HepG2 (cell line): Measurements from ENCODE around the gene MRPL14. TPM values are rescaled to one million over a fixed set of nuclear protein-coding genes. Genes with fewer than 3 reads are reported as not detected.
A peak's percentile ranks its signal among the peaks of the same experiment; 100 is the strongest.

Source experiments
- ATF4 ChIP-seq, 2 experiments: fragments of 450-650 bp in 1 of 2; sonication (generic) in 1 of 2; formaldehyde crosslinking; IDR thresholded peaks; 2 replicates each; pipeline versions ENCODE4 v1.5.0 to v1.8.0; 2020 to 2022; ENCODE audit warnings: mild to moderate bottlenecking in 1 of 2, missing genetic modification reagents in 1 of 2
- HNF4G ChIP-seq, 2 experiments: sonication (generic) in 1 of 2; formaldehyde crosslinking in 1 of 2; IDR thresholded peaks; 2 replicates each; pipeline versions ENCODE4 v1.4.0 to v1.6.1; 2011 to 2020; ENCODE audit warnings: borderline replicate concordance in 2 of 2, low read depth in 2 of 2, mild to moderate bottlenecking in 2 of 2, low read length in 1 of 2, missing genetic modification reagents in 1 of 2, moderate library complexity in 1 of 2
- HNRNPL ChIP-seq: fragments of 200-400 bp; formaldehyde crosslinking; IDR thresholded peaks from 2 replicates; pipeline ENCODE4 v1.6.1; 2017; ENCODE audit warnings: mild to moderate bottlenecking, low read depth, low read length
- ISL2 ChIP-seq: sonication (generic); formaldehyde crosslinking; IDR thresholded peaks from 2 replicates; pipeline ENCODE4 v1.5.0; 2020; ENCODE audit warnings: missing genetic modification reagents
- KDM5B ChIP-seq: sonication (generic); formaldehyde crosslinking; IDR thresholded peaks from 2 replicates; pipeline ENCODE4 v1.4.0; 2020; ENCODE audit warnings: missing genetic modification reagents, mild to moderate bottlenecking, borderline replicate concordance
- MAX ChIP-seq: IDR thresholded peaks from 2 replicates; pipeline ENCODE4 v1.6.1; 2012; ENCODE audit warnings: inconsistent platforms
- SALL1 ChIP-seq: sonication (generic); formaldehyde crosslinking; IDR thresholded peaks from 2 replicates; pipeline ENCODE4 v1.8.0; 2022; ENCODE audit warnings: mild to moderate bottlenecking, missing genetic modification reagents
- TBL1XR1 ChIP-seq: fragments of 150-350 bp; IDR thresholded peaks from 2 replicates; pipeline ENCODE4 v1.6.1; 2014; ENCODE audit warnings: borderline replicate concordance, low read length; ENCODE audit not compliant: partially characterized antibody
- THYN1 ChIP-seq: sonication (generic); formaldehyde crosslinking; IDR thresholded peaks from 2 replicates; pipeline ENCODE4 v1.8.1; 2023; ENCODE audit warnings: low read depth, mild to moderate bottlenecking, moderate library complexity, missing genetic modification reagents, borderline replicate concordance
- TOPORS ChIP-seq: sonication (generic); formaldehyde crosslinking; IDR thresholded peaks from 2 replicates; pipeline ENCODE4 v1.8.0; 2023; ENCODE audit warnings: mild to moderate bottlenecking, missing genetic modification reagents
- ZBTB1 ChIP-seq: sonication (generic); formaldehyde crosslinking; IDR thresholded peaks from 2 replicates; pipeline ENCODE4 v1.4.0; 2020; ENCODE audit warnings: missing genetic modification reagents, borderline replicate concordance
- ZNF101 ChIP-seq: sonication (generic); formaldehyde crosslinking; IDR thresholded peaks from 2 replicates; pipeline ENCODE4 v1.4.0; 2020; ENCODE audit warnings: mild to moderate bottlenecking, low read depth, missing genetic modification reagents, borderline replicate concordance
- ZNF382 ChIP-seq: sonication (generic); formaldehyde crosslinking; IDR thresholded peaks from 2 replicates; pipeline ENCODE4 v1.5.0; 2020; ENCODE audit warnings: missing genetic modification reagents, mild to moderate bottlenecking, borderline replicate concordance
- ZNF383 ChIP-seq: sonication (generic); formaldehyde crosslinking; IDR thresholded peaks from 2 replicates; pipeline ENCODE4 v1.4.0; 2020; ENCODE audit warnings: missing genetic modification reagents, mild to moderate bottlenecking, borderline replicate concordance
- polyA plus RNA-seq, 8 experiments: library from polyadenylated mRNA; depleted of rRNA in 3 of 8; stranded (reverse) in 7 of 8; unstranded in 1 of 8; fragments of >200 nt; fragmentation: Illumina TruSeq in 4 of 8; extraction: Trizol in 4 of 8; gene quantifications; 2 replicates each; pipeline versions ENCODE4 v1.2.1 to v1.2.3, GENCODE V29; 2011 to 2016; ENCODE audit warnings: low read depth in 4 of 8, missing spikeins in 1 of 8, mixed read lengths in 1 of 8; ENCODE audit not compliant: insufficient read depth in 1 of 8
- total RNA-seq, 5 experiments: library from RNA; depleted of rRNA; stranded (reverse); fragments of >200 nt; fragmentation: Illumina TruSeq; extraction: Trizol; gene quantifications; 2 replicates each; pipeline ENCODE4 v1.2.3, GENCODE V29; 2016; ENCODE audit warnings: low read depth in 1 of 5
- TF ChIP-seq, protein P1 (sequence below): sonication (generic); formaldehyde crosslinking; IDR thresholded peaks from 2 replicates; pipeline ENCODE4 v1.5.0; 2020; ENCODE audit warnings: mild to moderate bottlenecking, missing genetic modification reagents, moderate library complexity
- TF ChIP-seq, protein P2 (sequence below), 2 experiments: sonication (generic) in 1 of 2; formaldehyde crosslinking in 1 of 2; IDR thresholded peaks; 2 replicates each; pipeline versions ENCODE4 v1.6.1 to v1.9.0; 2014 to 2022; ENCODE audit warnings: antibody characterized with exemption in 1 of 2, borderline replicate concordance in 1 of 2, inconsistent platforms in 1 of 2, low read depth in 1 of 2, missing genetic modification reagents in 1 of 2

MRPL14 gene
- total and polyA plus RNA-seq, 2 of the 13 experiments (the other 11 are each of a cell fraction or from before 2014, with no cell fraction given): 157 to 178 TPM

GRCh38 chr6:44128020-44128917 lies 1.0 kb upstream of the MRPL14 start (continued):
- TF ChIP-seq KDM5B (CRISPR knock-in tag) (peak; percentile 81), HNRNPL (peak; percentile 96), ZNF383 (no peak), SALL1 (peak; percentile 54; the same call in 1 of the 2 replicates), THYN1 (CRISPR knock-in tag) (no peak), ZNF382 (CRISPR knock-in tag) (no peak), MAX (peak; percentile 20; the same call in 1 of the 2 replicates), TOPORS (CRISPR knock-in tag) (no peak), ZNF101 (CRISPR knock-in tag) (no peak), ZBTB1 (CRISPR knock-in tag) (0 out of 2 replicates have a peak, but pooled peaks have one; percentile 22), ATF4 (CRISPR knock-in tag; IDR thresholded peaks at IDR 0.05) (no peak), TBL1XR1 (no peak), ISL2 (no peak), HNF4G (IDR thresholded peaks at IDR 0.05; ENCODE audit: borderline replicate concordance, low read depth, low read length) (no peak), HNF4G (CRISPR knock-in tag; IDR thresholded peaks at IDR 0.05; ENCODE audit: borderline replicate concordance, low read depth) (no peak)
- TF ChIP-seq, protein P1, sequence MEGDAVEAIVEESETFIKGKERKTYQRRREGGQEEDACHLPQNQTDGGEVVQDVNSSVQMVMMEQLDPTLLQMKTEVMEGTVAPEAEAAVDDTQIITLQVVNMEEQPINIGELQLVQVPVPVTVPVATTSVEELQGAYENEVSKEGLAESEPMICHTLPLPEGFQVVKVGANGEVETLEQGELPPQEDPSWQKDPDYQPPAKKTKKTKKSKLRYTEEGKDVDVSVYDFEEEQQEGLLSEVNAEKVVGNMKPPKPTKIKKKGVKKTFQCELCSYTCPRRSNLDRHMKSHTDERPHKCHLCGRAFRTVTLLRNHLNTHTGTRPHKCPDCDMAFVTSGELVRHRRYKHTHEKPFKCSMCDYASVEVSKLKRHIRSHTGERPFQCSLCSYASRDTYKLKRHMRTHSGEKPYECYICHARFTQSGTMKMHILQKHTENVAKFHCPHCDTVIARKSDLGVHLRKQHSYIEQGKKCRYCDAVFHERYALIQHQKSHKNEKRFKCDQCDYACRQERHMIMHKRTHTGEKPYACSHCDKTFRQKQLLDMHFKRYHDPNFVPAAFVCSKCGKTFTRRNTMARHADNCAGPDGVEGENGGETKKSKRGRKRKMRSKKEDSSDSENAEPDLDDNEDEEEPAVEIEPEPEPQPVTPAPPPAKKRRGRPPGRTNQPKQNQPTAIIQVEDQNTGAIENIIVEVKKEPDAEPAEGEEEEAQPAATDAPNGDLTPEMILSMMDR: peak; percentile 64
- TF ChIP-seq, protein P2, sequence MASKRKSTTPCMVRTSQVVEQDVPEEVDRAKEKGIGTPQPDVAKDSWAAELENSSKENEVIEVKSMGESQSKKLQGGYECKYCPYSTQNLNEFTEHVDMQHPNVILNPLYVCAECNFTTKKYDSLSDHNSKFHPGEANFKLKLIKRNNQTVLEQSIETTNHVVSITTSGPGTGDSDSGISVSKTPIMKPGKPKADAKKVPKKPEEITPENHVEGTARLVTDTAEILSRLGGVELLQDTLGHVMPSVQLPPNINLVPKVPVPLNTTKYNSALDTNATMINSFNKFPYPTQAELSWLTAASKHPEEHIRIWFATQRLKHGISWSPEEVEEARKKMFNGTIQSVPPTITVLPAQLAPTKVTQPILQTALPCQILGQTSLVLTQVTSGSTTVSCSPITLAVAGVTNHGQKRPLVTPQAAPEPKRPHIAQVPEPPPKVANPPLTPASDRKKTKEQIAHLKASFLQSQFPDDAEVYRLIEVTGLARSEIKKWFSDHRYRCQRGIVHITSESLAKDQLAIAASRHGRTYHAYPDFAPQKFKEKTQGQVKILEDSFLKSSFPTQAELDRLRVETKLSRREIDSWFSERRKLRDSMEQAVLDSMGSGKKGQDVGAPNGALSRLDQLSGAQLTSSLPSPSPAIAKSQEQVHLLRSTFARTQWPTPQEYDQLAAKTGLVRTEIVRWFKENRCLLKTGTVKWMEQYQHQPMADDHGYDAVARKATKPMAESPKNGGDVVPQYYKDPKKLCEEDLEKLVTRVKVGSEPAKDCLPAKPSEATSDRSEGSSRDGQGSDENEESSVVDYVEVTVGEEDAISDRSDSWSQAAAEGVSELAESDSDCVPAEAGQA (IDR thresholded peaks at IDR 0.05; ENCODE audit: low read depth): no peak
- TF ChIP-seq, protein P2 (CRISPR knock-in tag; IDR thresholded peaks at IDR 0.05; ENCODE audit: borderline replicate concordance): no peak
